GM21381 (cell line): Measurements from ENCODE around the gene IL5.

ENCODE experiments used
- ATAC-seq: cut with Tn5 transposase; IDR thresholded peaks from one replicate; pipeline ENCODE4 v1.9.1; 2021; ENCODE audit warnings: mild to moderate bottlenecking, moderate library complexity; ENCODE audit not compliant: unreplicated experiment

The IL5 gene

DNA sequence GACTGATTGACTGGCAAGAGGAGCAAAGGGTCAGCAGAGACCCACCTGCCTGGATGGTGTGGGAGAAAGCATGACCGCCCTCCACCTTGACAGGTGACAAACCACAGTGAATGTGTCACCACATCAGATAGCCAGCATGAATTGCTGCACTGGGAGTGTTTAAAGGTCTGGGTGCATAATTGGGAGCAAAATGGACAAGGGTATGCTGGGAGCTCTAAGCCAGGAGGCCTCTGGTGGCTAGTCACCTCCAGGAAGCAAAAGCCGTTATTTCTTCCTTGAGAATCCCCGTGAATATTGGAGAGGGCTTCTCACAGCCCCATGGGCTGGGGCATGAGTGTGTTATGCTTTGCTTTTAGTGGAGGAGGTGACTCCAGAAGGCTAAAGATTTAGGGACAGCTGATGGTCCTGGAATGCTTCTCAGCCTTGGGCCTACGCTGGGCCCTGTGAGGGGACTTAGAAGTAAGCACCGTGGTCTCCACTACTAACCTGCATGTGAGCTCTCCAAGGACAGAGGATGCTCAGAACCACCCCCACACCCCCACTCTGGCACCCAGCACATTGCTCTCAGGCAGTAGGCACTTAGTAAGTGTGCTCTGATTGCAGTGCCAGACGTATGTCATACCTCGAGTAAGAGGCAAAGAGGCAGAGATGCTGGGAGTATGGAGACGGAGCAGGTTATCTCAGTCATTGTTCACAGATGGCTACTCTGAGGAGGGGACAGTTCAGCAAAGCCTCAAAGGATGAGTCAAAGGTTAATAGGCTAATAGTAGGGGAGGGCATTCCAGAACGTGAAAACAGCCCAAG, 43.7 kb downstream of the IL5 start:
- no peak for ATAC-seq

DNA sequence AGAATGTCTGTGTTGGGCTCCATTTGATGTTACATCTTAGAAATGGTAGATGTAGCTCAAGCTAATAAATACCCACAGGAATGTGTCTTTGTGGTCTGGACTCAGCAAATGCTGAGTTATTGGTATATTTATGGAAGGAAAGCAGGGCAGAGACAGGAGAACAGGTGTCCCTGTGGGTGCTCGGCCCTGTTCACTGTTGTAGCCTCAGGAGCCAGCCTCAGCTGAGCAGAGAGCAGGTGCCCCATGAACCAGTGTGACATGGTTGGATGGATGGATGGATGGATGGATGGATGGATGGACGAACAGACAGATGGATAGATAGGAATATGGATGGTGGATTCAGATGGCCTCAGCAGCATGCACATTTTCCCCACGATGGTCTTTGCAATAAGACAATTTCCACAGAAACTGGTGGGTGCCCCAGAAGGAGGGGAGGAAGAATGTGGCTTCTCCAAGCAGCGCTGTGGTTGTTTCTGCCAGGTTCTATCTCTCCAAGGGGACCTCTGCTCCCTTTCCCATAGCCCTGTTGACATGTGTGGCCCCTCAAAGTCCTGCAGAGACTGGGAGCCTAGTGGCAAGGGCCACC, 44.5 kb downstream of the IL5 start:
- no peak for ATAC-seq

DNA sequence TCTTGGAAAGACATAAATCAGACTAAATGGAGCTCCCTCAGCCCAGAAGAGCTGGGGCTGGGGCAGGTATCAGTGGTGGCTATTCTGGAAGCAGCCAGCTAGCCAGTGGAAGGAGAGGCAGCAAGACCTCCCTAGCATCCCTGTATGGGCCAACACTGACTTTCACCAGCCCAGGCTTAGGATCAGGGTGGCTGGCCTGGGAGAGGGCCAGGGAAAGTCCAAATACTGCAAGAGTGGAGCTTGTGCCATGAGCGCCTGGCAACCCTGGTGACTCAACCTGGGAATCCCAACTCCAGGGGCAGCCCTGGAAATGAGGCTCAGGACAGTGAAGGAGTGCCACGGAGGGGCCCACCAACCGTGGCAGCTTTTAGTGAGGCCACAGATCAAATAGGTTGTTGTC, 45.2 kb downstream of the IL5 start:
- ATAC-seq = no peak

DNA sequence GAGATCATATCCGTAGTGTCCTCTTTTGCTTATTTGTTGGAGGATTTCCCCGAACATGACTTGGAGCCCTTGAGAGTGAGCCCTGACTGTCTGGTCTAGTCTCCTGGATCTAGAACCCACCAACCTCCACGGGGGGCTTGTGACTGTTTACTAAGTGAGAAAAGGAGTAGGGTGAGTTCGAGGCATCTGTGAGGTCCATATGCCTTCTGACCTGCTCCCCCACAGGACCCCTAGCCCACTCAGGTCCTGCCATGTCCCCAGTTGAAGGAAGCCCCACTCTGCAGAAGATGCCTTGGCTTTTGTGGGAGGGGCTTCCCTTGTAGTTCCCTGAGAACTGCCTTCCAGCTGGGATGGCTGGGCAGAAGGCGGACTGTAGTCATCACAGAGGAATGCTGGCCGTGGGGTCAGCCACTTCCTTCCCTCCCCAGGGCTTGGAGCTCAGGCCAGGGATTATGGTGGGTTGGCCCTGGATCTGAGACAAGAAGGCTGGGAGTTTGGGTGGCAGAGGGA, 45.8 kb downstream of the IL5 start:
- ATAC-seq = no peak

DNA sequence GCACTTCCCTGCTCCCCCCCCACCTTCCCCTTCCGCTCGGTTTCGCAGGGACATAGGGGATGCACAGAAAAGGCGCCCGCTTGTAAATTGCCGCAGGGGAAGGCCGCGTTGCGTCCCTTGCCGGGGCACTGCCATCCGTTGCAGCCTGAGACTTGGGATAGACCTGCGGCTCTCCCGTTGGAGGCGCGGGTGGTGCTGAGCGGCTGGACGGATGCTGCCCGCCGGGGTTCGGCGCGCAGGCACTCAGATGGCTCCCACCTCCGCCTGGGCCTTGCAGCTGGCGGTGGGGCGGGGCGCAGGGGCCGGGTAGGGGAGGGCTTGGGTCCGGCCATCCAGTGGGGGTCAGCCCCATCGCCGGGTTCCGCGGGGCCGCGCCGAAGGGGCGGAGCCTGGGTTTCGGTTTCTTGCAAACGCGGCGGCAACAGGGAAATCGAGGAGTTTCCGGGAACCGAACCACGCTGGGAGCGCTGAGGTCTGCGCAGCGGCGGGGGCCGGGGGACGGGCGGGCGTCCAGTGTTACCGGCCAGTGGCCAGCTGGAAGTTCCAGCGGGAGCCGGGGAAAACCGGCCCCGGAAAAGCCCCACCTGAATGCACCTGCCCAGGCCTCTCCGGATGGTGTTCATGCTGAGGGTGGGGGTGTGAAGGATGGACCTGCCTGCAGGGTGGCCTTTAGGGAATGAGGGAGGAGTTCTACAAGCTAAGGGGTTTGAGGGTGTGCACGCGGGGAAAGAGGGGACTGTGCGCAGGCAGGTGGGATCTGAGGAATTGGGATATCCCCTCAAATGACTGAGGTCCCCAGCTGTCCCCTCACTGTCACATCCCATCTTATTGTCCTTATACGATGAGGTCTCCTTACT, 46.5 kb downstream of the IL5 start:
- peak; percentile 50 for ATAC-seq

DNA sequence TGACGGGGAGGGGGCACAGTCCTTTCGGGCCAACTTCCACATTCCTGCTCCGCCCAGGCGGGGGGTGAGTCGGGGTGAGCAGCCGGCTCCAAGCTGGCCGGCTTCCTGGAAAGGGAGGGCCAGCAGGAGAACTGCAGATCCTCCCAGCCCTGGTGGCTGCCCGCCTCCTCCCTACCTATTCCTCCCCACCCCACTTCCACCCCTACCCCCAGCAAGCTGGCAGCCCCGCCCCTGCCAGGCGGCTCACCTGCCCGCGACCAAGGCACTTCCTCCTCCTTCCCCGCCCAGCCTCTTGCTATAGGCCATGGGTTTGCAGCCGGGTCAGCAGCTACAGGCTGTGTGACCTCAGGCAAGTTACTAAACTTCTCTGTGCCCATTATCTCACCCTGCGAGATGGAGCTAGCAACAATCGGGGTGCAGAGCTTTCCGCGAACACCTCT, 47.1 kb downstream of the IL5 start:
- ATAC-seq = peak; percentile 39

DNA sequence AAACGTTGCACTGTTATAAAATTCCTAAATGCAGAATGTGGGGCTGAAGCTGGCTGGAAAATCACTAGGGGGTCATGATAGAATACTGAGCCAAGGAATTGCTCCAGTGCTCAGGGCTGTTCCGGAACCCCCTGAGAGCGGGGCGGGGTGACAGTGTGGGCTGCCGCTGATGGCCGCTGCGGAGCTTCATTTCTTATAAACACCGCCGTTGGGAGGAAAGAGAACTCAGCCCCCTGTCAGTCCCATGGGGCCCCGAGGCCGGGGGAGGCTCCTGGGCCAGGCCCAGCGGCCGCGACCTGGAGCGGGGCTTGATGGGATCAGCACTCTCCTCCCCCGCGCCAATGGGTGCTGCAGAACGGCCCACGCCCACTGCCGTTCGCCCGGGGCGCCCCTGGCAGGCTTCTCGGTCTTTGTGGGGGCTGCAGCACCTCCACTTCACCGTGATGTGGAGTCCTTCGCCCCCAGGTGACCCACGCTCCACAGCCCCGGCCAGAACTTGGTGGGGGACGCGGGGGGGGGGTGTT, 47.6 kb downstream of the IL5 start:
- ATAC-seq = peak; percentile 30

DNA sequence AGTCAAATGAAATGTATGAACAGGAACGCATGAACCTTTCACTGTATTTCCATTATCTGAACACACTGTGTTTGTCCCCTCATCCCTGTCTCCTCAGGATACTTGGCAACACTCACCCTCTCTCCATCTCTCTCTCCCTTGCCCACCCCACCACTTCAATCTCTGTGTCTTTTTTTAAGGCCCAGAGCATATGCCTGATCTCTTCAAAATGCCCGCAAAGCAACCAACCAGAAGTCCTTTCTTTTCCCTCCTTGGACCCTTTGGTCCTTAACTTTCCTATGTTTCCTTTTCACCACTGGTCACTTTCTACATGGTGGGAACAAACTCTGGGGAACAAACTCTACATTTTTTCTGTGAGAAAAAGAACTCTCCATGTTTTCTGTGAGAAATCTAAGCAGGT, 49.5 kb downstream of the IL5 start:
- no peak for ATAC-seq

DNA sequence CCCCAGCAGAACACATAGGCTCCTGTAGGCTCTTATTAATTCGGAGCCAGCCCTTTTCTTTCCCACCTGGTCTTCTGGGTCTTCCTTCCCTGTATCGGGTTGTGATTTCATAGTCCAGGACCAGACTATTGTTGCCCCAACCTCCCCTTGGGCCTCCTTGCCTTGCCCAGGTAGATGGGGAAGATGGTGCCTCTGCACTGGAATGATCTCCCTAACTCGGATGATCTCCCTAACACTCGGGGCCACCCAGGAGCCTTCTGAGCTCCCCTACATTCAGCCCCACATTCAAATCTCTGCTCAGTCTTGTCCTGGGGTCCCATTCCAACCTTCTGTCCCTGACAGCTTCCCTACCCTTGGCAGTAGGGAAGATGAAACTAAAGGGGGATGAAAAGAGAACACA, 50.1 kb downstream of the IL5 start:
- no peak for ATAC-seq

DNA sequence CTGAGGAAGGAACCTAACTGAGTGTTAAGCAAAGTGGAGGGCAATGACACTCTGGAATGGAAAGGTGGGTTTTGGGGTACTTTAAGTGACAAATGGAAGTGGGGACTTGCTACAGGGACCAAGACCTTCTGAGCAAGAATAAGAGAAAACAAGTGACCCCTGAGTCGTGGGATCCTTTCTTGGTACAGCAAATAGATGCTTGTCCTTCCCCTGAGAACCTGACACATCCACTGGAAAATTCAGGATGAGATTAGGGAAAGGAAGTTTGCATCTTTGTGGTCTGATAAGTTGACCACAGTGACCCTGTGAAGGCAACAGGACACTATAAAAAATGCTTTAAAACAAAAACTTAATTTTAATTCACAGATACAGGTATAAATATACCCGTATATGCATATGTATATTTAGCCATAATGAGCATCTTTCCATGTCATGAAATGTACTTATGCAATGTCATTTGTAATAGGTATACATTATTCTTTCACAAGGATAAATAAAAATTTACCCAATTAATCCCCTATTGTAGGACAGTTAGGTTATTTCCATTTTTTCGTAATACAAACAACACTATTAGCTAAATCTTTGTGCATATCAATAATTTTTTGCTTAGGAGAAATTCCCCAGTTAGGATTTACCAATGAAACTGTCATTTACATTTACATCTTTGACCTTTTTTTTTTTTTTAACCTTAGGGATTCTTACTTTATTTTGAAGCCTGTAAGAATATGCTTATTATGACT, 50.8 kb downstream of the IL5 start:
- ATAC-seq = no peak
